HL-60 (cell line): Measurements from ENCODE around the gene SF3B1.
"Not testable (repeated sequence)": the region's sequence is repeated elsewhere in the genome, so short reads cannot be mapped to it uniquely, and the experiment has no call there.

ENCODE experiments used
- DNase-seq, 2 experiments: peaks; one replicate each; pipeline ENCODE4 v3.0.0-alpha.2; 2010 to 2020; ENCODE audit warnings: low read depth in 1 of 2, low spot score in 1 of 2
- H3K27ac ChIP-seq: fragments of 250-450 bp; sonication (Bioruptor Pico); replicated peaks from 2 replicates; pipeline ENCODE4 v1.5.1; 2020; ENCODE audit warnings: mild to moderate bottlenecking, moderate library complexity
- H3K27me3 ChIP-seq: fragments of 250-450 bp; sonication (Bioruptor Pico); 2 replicates; pipeline ENCODE4 v1.5.1; 2021; ENCODE audit warnings: mild to moderate bottlenecking, moderate library complexity; ENCODE audit not compliant: insufficient read depth, poor library complexity, severe bottlenecking
- H3K4me3 ChIP-seq: replicated peaks from 2 replicates; pipeline ENCODE4 v1.5.1; 2011; ENCODE audit warnings: mild to moderate bottlenecking, control low read depth, low read length; ENCODE audit not compliant: insufficient read depth
- GABPA ChIP-seq: IDR thresholded peaks from 2 replicates; pipeline ENCODE4 v1.6.1; 2012; ENCODE audit warnings: low read depth
- POLR2AphosphoS5 ChIP-seq: IDR thresholded peaks from 2 replicates; pipeline ENCODE4 v1.6.1; 2012; ENCODE audit warnings: low read depth
- SPI1 ChIP-seq: IDR thresholded peaks from 2 replicates; pipeline ENCODE4 v1.6.1; 2012; ENCODE audit warnings: low read depth, mild to moderate bottlenecking, borderline replicate concordance
- TF ChIP-seq, protein P1 (sequence below): IDR thresholded peaks from one replicate; pipeline ENCODE4 v1.5.1; 2011; ENCODE audit warnings: low read length, control low read depth, inconsistent platforms; ENCODE audit not compliant: insufficient read depth
- TF ChIP-seq, protein P2 (sequence below): IDR thresholded peaks from 2 replicates; pipeline ENCODE4 v1.6.1; 2012; ENCODE audit warnings: low read depth; ENCODE audit not compliant: insufficient replicate concordance

Gene SF3B1

GRCh38 chr2:197377670-197378069, 57.2 kb downstream of the SF3B1 start:
- no peak overlapping the region for H3K4me3 ChIP-seq
- H3K27ac ChIP-seq: no peak overlapping the region
- H3K27me3 ChIP-seq: no peaks in the 10 kb centered on the region
- no peak for DNase-seq
- TF ChIP-seq SPI1 (no peak), POLR2AphosphoS5 (no peak), GABPA (no peak)
- TF ChIP-seq, protein P1, sequence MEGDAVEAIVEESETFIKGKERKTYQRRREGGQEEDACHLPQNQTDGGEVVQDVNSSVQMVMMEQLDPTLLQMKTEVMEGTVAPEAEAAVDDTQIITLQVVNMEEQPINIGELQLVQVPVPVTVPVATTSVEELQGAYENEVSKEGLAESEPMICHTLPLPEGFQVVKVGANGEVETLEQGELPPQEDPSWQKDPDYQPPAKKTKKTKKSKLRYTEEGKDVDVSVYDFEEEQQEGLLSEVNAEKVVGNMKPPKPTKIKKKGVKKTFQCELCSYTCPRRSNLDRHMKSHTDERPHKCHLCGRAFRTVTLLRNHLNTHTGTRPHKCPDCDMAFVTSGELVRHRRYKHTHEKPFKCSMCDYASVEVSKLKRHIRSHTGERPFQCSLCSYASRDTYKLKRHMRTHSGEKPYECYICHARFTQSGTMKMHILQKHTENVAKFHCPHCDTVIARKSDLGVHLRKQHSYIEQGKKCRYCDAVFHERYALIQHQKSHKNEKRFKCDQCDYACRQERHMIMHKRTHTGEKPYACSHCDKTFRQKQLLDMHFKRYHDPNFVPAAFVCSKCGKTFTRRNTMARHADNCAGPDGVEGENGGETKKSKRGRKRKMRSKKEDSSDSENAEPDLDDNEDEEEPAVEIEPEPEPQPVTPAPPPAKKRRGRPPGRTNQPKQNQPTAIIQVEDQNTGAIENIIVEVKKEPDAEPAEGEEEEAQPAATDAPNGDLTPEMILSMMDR: no peak
- TF ChIP-seq, protein P2, sequence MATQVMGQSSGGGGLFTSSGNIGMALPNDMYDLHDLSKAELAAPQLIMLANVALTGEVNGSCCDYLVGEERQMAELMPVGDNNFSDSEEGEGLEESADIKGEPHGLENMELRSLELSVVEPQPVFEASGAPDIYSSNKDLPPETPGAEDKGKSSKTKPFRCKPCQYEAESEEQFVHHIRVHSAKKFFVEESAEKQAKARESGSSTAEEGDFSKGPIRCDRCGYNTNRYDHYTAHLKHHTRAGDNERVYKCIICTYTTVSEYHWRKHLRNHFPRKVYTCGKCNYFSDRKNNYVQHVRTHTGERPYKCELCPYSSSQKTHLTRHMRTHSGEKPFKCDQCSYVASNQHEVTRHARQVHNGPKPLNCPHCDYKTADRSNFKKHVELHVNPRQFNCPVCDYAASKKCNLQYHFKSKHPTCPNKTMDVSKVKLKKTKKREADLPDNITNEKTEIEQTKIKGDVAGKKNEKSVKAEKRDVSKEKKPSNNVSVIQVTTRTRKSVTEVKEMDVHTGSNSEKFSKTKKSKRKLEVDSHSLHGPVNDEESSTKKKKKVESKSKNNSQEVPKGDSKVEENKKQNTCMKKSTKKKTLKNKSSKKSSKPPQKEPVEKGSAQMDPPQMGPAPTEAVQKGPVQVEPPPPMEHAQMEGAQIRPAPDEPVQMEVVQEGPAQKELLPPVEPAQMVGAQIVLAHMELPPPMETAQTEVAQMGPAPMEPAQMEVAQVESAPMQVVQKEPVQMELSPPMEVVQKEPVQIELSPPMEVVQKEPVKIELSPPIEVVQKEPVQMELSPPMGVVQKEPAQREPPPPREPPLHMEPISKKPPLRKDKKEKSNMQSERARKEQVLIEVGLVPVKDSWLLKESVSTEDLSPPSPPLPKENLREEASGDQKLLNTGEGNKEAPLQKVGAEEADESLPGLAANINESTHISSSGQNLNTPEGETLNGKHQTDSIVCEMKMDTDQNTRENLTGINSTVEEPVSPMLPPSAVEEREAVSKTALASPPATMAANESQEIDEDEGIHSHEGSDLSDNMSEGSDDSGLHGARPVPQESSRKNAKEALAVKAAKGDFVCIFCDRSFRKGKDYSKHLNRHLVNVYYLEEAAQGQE: no peak

DNA sequence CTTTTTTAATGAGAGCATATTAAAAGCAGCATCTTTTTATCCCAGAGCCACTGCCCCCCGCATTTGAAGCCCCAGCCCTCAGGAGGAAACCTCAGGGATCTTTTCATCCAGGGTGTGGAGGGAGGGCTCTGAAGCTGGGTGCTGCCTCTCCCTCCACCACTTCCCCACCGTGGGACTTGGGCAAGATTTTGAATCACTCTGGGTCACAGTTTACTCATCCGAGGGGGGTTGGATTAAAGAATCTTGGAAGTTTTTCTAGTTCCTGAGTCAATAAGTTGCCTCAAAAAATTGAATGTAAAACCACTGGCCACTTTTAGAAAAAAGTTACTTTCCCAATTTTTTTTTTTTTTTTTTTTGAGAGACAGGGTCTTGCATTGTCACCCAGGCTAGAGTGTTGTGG, 62.2 kb downstream of the SF3B1 start:
- TF ChIP-seq, protein P1: no peak
- TF ChIP-seq SPI1 (no peak), POLR2AphosphoS5 (no peak), GABPA (no peak)
- TF ChIP-seq, protein P2: no peak
- Histone ChIP-seq H3K27ac (no peak overlapping the region), H3K4me3 (no peak overlapping the region), H3K27me3 (no peaks in the 10 kb centered on the region)
- no peak for DNase-seq

DNA sequence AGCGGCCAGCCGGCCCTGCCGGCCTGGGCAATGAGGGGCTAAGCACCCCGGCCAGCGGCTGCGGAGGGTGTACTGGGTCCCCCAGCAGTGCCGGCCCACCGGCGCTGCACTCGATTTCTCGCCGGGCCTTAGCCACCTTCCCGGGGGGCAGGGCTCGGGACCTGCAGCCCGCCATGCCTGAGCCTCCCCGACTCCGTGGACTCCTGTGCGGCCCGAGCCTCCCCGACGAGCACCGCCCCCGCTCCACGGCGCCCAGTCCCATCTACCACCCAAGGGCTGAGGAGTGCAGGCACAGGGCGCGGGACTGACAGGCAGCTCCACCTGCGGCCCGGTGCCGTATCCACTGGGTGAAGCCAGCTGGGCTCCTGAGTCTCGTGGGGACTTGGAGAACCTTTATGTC, 64.2 kb downstream of the SF3B1 start:
- not testable (repeated sequence) for H3K27me3 ChIP-seq, H3K27ac ChIP-seq, H3K4me3 ChIP-seq, DNase-seq

DNA sequence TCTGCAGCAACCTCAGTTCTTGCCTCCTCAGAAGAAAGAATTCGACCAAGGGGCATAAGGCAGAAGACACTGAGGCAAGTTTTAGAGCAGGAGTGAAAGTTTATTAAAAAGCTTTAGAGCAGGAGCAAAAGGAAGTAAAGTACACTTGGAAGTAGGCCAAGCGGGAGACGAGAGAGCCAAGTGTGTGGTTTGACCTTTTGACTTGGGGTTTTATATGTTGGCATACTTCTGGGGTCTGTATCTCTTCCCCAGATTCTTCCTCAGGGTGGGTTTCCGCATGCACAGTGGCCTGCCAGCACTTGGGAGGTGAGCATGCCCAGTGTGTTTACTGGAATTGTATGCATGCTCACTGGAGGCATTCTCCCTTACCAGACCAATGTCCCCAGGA, 64.9 kb downstream of the SF3B1 start:
- Histone ChIP-seq H3K4me3 (no peak overlapping the region), H3K27ac (no peak overlapping the region), H3K27me3 (no peaks in the 10 kb centered on the region)
- TF ChIP-seq GABPA (no peak), POLR2AphosphoS5 (no peak), SPI1 (no peak)
- TF ChIP-seq, protein P1: no peak
- TF ChIP-seq, protein P2: no peak
- no peak for DNase-seq
